NCI-H187 (cell line): ENCODE measurements around the gene GTPBP2.
A peak's percentile ranks its signal among the peaks of the same experiment; 100 is the strongest.

Experiments used
- DNase-seq, 2 experiments: peaks; one replicate each; lab custom pipeline; 2025; lab: John Stamatoyannopoulos, UW

Gene GTPBP2

DNA sequence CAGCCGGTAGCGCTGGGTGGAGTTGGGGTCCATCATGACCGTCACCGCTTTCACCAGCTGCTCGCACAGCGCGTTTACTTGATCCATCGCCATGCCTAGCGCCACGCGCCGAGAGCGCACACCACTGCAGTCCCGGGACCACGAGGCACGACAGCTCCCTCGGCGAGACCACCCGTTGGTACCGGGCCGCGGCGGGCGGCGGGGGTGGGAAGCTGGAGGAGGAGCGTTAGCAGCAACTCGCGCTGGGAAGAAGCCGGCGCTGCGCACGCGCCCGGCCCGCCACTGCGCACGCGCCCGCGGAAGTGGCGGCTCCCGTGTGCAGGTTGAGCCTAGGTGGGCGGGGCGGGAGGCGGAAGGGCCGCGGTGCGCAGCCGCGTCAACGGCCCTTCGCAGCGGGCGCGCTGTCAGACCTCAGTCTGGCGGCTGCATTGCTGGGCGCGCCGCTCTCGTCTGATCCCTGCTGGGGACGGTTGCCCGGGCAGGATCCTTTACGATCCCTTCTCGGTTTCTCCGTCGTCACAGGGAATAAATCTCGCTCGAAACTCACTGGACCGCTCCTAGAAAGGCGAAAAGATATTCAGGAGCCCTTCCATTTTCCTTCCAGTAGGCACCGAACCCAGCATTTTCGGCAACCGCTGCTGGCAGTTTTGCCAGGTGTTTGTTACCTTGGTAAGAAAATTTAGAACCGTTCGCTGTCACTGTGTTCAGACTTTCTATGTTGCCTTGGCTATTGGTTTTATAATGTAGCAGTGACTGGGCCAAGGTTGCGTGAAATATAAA lies 53.1 kb downstream of the GTPBP2 start, which contains the start of the genes POLH and XPO5:
Gene POLH, plus strand, starts transcription at position 414 of the 780 bp plus-strand sequence. CDS start 6,135 bp downstream, outside the sequence.
Gene XPO5, minus strand, starts transcription at position 267 of the 780 bp plus-strand sequence. Its CDS starts 174 bp downstream, at position 93.
- peak; percentile 89 to 92 for DNase-seq

DNA sequence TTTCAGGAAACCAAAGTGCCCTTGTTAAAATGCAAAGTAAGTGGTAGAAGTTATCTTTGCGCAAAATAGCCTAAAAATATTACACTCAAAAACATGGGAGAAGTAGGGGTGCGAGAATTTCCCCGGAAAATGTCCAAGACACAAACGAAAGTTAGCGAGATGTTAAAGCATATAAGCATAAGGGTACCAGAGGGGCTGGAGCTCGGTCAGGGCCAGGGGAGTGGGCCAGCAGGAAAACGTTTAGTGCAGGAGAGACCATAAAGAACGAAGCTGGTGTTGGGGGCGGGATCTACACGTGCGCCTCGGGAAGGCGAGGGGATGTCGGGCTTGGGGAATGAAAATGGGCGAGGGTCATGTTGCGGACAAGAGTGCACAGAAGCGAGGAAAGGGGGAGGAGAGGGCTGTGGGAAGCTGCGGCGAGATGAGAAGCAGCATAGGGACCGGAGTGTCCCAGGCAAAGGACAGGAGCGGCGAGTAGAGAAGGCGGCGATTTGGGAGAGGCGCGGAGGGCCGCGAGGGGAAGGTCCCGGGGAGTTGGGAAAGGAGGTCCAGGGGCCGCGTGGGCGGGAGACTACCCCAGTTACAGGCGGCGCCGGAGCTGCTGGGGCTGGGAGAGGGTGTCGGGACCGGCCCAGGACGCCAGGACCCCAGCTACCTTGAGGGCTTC lies 53.8 kb downstream of the GTPBP2 start:
- peak in 1 of 2 experiments; percentile 49 for DNase-seq

DNA sequence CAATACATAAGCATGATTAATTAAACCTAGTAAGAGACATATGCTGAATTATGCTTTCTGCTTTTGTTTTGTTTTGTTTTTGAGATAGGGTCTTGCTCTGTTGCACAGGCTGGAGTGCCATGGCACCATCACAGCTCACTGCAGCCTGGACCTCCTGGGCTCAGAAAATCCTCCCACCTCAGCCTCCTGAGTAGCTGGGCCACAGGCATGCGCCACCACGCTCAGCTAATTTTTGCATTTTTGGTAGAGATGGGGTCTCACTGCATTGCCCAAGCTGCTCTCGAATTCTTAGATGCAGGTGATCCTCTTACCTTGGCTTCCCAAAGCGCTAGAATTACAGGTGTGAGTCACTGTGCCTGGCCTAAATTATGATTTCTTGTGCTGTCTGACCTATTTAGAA lies 57.0 kb downstream of the GTPBP2 start:
- no peak for DNase-seq

DNA sequence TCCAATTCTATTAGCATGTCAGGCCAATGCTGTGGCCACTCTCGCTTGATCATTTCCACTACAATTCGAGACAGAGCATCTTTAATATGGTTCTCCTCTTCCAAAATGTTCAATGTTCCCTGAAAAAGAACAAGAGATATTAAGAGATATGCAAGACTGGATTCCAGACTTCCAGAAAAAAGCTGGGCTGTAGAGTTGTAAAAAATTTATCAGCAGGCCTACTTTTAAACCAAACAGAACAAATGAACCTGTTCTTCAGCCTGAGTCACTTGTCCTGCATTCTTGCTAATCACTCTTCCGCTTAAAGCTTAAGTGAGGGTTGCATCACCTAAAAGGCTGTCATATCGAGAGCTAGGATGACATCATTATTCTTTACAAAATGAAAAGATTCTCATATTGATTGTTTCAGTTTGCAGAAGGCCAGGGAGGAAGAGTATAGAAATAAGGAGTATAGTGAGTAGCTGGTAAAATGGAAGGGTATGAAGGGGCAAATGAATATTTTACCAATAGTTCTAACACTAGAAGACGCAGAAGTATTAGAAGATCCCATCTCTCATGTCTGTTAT lies 58.1 kb downstream of the GTPBP2 start:
- DNase-seq = no peak
